HepG2 (cell line): Measurements from ENCODE around the gene DNM3. TPM values are rescaled to one million over a fixed set of nuclear protein-coding genes. Genes with fewer than 3 reads are reported as not detected.

Experiments used
- ATF1 ChIP-seq: IDR thresholded peaks from 2 replicates; pipeline ENCODE4 v1.6.1; 2016; ENCODE audit warnings: mild to moderate bottlenecking, control low read depth
- CREB1 ChIP-seq, 2 experiments: fragments of 450-650 bp in 1 of 2; IDR thresholded peaks; 2 replicates each; pipeline ENCODE4 v1.6.1; 2016 to 2017; ENCODE audit warnings: control low read depth in 1 of 2, mild to moderate bottlenecking in 1 of 2, missing compliant biosample characterization in 1 of 2, missing genetic modification characterization in 1 of 2
- DMAP1 ChIP-seq: IDR thresholded peaks from 2 replicates; pipeline ENCODE4 v1.6.1; 2016
- FOXA3 ChIP-seq: IDR thresholded peaks from 2 replicates; pipeline ENCODE4 v1.6.1; 2016; ENCODE audit warnings: missing genetic modification reagents, missing compliant biosample characterization
- GZF1 ChIP-seq: sonication (generic); formaldehyde crosslinking; IDR thresholded peaks from 2 replicates; pipeline ENCODE4 v1.5.1; 2020; ENCODE audit warnings: mild to moderate bottlenecking, missing genetic modification reagents
- HMG20A ChIP-seq: IDR thresholded peaks from 2 replicates; pipeline ENCODE4 v1.6.1; 2016; ENCODE audit warnings: borderline replicate concordance
- KDM1A ChIP-seq: IDR thresholded peaks from 2 replicates; pipeline ENCODE4 v1.6.1; 2016; ENCODE audit warnings: missing compliant biosample characterization
- KMT2A ChIP-seq: sonication (generic); formaldehyde crosslinking; IDR thresholded peaks from 2 replicates; pipeline ENCODE4 v1.4.0; 2020; ENCODE audit warnings: missing genetic modification reagents
- MIXL1 ChIP-seq: IDR thresholded peaks from 2 replicates; pipeline ENCODE4 v1.6.1; 2016
- NFE2 ChIP-seq: sonication (generic); formaldehyde crosslinking; IDR thresholded peaks from 2 replicates; pipeline ENCODE4 v1.4.0; 2020; ENCODE audit warnings: missing genetic modification reagents
- PITX1 ChIP-seq: sonication (generic); formaldehyde crosslinking; IDR thresholded peaks from 2 replicates; pipeline ENCODE4 v1.5.1; 2020; ENCODE audit warnings: mild to moderate bottlenecking, missing genetic modification reagents
- POLR2A ChIP-seq, 2 experiments: IDR thresholded peaks; 2 replicates each; pipeline ENCODE4 v1.6.1; 2011; ENCODE audit warnings: low read depth in 2 of 2, low read length in 2 of 2, mild to moderate bottlenecking in 1 of 2, moderate library complexity in 1 of 2; ENCODE audit not compliant: insufficient read depth in 1 of 2
- RORA ChIP-seq: sonication (generic); formaldehyde crosslinking; IDR thresholded peaks from 2 replicates; pipeline ENCODE4 v1.5.0; 2020; ENCODE audit warnings: mild to moderate bottlenecking, missing genetic modification reagents, moderate library complexity
- SNAI1 ChIP-seq: sonication (generic); formaldehyde crosslinking; IDR thresholded peaks from 2 replicates; pipeline ENCODE4 v1.5.0; 2020; ENCODE audit warnings: mild to moderate bottlenecking, missing genetic modification reagents, borderline replicate concordance
- SNRNP70 ChIP-seq: fragments of 200-400 bp; formaldehyde crosslinking; IDR thresholded peaks from 2 replicates; pipeline ENCODE4 v1.6.1; 2017; ENCODE audit warnings: mild to moderate bottlenecking, low read depth, low read length, moderate library complexity
- SP2 ChIP-seq: sonication (generic); formaldehyde crosslinking; IDR thresholded peaks from 2 replicates; pipeline ENCODE4 v1.5.1; 2020; ENCODE audit warnings: mild to moderate bottlenecking, missing genetic modification reagents
- SYNCRIP ChIP-seq: fragments of 200-400 bp; formaldehyde crosslinking; IDR thresholded peaks from 2 replicates; pipeline ENCODE4 v1.6.1; 2018; ENCODE audit warnings: mild to moderate bottlenecking, low read depth, low read length; ENCODE audit not compliant: insufficient read depth
- TBX2 ChIP-seq: sonication (generic); formaldehyde crosslinking; IDR thresholded peaks from 2 replicates; pipeline ENCODE4 v1.5.0; 2020; ENCODE audit warnings: missing genetic modification reagents, mild to moderate bottlenecking, borderline replicate concordance
- ZBTB25 ChIP-seq: IDR thresholded peaks from 2 replicates; pipeline ENCODE4 v1.6.1; 2018; ENCODE audit warnings: missing genetic modification reagents
- ZFX ChIP-seq: sonication (generic); formaldehyde crosslinking; IDR thresholded peaks from 2 replicates; pipeline ENCODE4 v1.4.0; 2020; ENCODE audit warnings: mild to moderate bottlenecking, low read depth, missing genetic modification reagents, moderate library complexity
- ZNF232 ChIP-seq: sonication (generic); formaldehyde crosslinking; IDR thresholded peaks from 2 replicates; pipeline ENCODE4 v1.4.0; 2020; ENCODE audit warnings: missing genetic modification reagents, borderline replicate concordance
- ZNF292 ChIP-seq: sonication (generic); formaldehyde crosslinking; IDR thresholded peaks from 2 replicates; pipeline ENCODE4 v1.8.1; 2022; ENCODE audit warnings: mild to moderate bottlenecking, low read depth, missing genetic modification reagents, borderline replicate concordance
- ZNF331 ChIP-seq: sonication (generic); formaldehyde crosslinking; IDR thresholded peaks from 2 replicates; pipeline ENCODE4 v1.4.0; 2020; ENCODE audit warnings: missing genetic modification reagents
- ZNF367 ChIP-seq: sonication (generic); formaldehyde crosslinking; IDR thresholded peaks from 2 replicates; pipeline ENCODE4 v1.4.0; 2020; ENCODE audit warnings: missing genetic modification reagents, borderline replicate concordance
- ZNF512B ChIP-seq: sonication (generic); formaldehyde crosslinking; IDR thresholded peaks from 2 replicates; pipeline ENCODE4 v1.5.1; 2020; ENCODE audit warnings: missing genetic modification reagents, mild to moderate bottlenecking, borderline replicate concordance
- polyA plus RNA-seq, 8 experiments: library from polyadenylated mRNA; depleted of rRNA in 3 of 8; stranded (reverse) in 7 of 8; unstranded in 1 of 8; fragments of >200 nt; fragmentation: Illumina TruSeq in 4 of 8; extraction: Trizol in 4 of 8; gene quantifications; 2 replicates each; pipeline versions ENCODE4 v1.2.1 to v1.2.3, GENCODE V29; 2011 to 2016; ENCODE audit warnings: low read depth in 4 of 8, missing spikeins in 1 of 8, mixed read lengths in 1 of 8; ENCODE audit not compliant: insufficient read depth in 1 of 8
- total RNA-seq, 5 experiments: library from RNA; depleted of rRNA; stranded (reverse); fragments of >200 nt; fragmentation: Illumina TruSeq; extraction: Trizol; gene quantifications; 2 replicates each; pipeline ENCODE4 v1.2.3, GENCODE V29; 2016; ENCODE audit warnings: low read depth in 1 of 5
- TF ChIP-seq, protein P1 (sequence below): sonication (generic); formaldehyde crosslinking; IDR thresholded peaks from 2 replicates; pipeline ENCODE4 v1.8.1; 2023; ENCODE audit warnings: mild to moderate bottlenecking, moderate library complexity, missing genetic modification reagents
- TF ChIP-seq, protein P2 (sequence below): fragments of 450-650 bp; IDR thresholded peaks from 2 replicates; pipeline ENCODE4 v1.6.1; 2016

Gene DNM3
- total and polyA plus RNA-seq, 2 of the 13 experiments (the other 11 are each of a cell fraction or from before 2014, with no cell fraction given): 0.05 TPM; not detected in 1

DNA sequence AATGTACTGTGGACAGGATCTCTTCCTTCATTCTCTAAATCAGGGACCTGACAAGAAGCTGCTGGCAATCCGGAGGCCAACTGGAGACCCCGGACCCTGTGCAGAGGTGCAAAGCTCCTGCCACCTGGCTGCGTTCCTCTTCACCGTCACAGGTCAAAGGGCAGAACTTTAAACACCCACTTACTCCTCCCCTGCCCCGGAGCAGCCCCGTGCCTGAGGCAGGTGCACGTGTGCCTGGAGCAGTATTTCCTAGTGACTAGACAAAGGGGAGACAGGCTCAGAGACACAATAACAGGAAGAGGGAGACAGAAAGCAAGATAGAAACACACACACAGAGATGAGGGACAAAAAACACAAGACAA is 609.2 kb downstream of the DNM3 start (continued):
- no peak for TF ChIP-seq SP2 (CRISPR knock-in tag)
- TF ChIP-seq KDM1A (CRISPR knock-in tag): no peak
- 0 out of 2 replicates have a peak, but pooled peaks have one; percentile 11 for TF ChIP-seq KMT2A (CRISPR knock-in tag)
- TF ChIP-seq ZBTB25 (CRISPR knock-in tag): 0 out of 2 replicates have a peak, but pooled peaks have one; percentile 11
- no peak for TF ChIP-seq MIXL1
- TF ChIP-seq DMAP1 (CRISPR knock-in tag): peak; percentile 72; the same call in 1 of the 2 replicates
- peak; percentile 53; the same call in 1 of the 2 replicates for TF ChIP-seq SNAI1 (CRISPR knock-in tag)
- 0 out of 2 replicates have a peak, but pooled peaks have one; percentile 26 for TF ChIP-seq HMG20A (CRISPR knock-in tag)
- no peak for TF ChIP-seq SYNCRIP
- no peak for TF ChIP-seq CREB1 (IDR thresholded peaks at IDR 0.05)
- TF ChIP-seq CREB1 (CRISPR knock-in tag; IDR thresholded peaks at IDR 0.05): no peak
- TF ChIP-seq NFE2 (CRISPR knock-in tag): no peak
- 0 out of 2 replicates have a peak, but pooled peaks have one; percentile 88 for TF ChIP-seq ZNF367 (CRISPR knock-in tag)
- TF ChIP-seq ZNF331: no peak
- TF ChIP-seq POLR2A (IDR thresholded peaks at IDR 0.05; ENCODE audit: insufficient read depth in 1 of 2, low read depth in 2 of 2, low read length in 2 of 2): peak; percentile 14 to 27; a peak in 1 of 4 replicates
- no peak for TF ChIP-seq RORA (CRISPR knock-in tag)
- TF ChIP-seq, protein P1, sequence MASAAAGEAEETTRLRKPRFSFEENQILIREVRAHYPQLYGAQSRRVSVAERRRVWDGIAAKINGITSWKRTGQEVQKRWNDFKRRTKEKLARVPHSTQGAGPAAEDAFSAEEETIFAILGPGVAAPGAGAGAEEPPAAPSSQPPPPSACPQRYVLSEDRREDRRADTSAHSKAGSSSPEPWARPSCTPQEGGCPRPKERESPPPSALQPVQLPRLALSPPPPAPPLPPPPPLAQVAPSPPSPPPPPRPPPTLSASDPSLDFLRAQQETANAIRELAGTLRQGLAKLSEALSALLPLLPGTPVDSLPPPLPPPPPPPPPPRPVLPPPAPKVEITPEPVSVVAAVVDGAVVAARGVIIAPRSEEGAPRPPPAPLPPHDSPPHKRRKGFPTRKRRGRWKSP (CRISPR knock-in tag): no peak
- no peak for TF ChIP-seq ZNF232 (CRISPR knock-in tag)
- peak; percentile 75 for TF ChIP-seq TBX2 (CRISPR knock-in tag)
- peak; percentile 72; the same call in 1 of the 2 replicates for TF ChIP-seq PITX1 (CRISPR knock-in tag)
- no peak for TF ChIP-seq SNRNP70
- TF ChIP-seq FOXA3 (CRISPR knock-in tag): 0 out of 2 replicates have a peak, but pooled peaks have one; percentile 5
- TF ChIP-seq ZNF512B (CRISPR knock-in tag): peak; percentile 92; the same call in 1 of the 2 replicates
- TF ChIP-seq GZF1: no peak
- TF ChIP-seq ATF1 (CRISPR knock-in tag): peak; percentile 55; the same call in 1 of the 2 replicates
- no peak for TF ChIP-seq ZFX
- TF ChIP-seq, protein P2, sequence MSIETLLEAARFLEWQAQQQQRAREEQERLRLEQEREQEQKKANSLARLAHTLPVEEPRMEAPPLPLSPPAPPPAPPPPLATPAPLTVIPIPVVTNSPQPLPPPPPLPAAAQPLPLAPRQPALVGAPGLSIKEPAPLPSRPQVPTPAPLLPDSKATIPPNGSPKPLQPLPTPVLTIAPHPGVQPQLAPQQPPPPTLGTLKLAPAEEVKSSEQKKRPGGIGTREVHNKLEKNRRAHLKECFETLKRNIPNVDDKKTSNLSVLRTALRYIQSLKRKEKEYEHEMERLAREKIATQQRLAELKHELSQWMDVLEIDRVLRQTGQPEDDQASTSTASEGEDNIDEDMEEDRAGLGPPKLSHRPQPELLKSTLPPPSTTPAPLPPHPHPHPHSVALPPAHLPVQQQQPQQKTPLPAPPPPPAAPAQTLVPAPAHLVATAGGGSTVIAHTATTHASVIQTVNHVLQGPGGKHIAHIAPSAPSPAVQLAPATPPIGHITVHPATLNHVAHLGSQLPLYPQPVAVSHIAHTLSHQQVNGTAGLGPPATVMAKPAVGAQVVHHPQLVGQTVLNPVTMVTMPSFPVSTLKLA: no peak
- TF ChIP-seq ZNF292 (CRISPR knock-in tag): no peak
